Liver (tissue), 9 donors: ENCODE results near the gene DIDO1. TPM values are rescaled to one million over a fixed set of nuclear protein-coding genes. Genes with fewer than 3 reads are reported as not detected.

ENCODE experiments used
- DNase-seq: peaks from one replicate; pipeline ENCODE4 v3.0.0-alpha.2; 2017; ENCODE audit warnings: low spot score
- H3K27ac ChIP-seq, 2 donors: one replicate each; pipeline ENCODE4 v1.7.0; 2013; ENCODE audit warnings: inconsistent platforms in 2 of 2, low read length in 2 of 2, control low read depth in 1 of 2, low read depth in 1 of 2, mild to moderate bottlenecking in 1 of 2
- H3K27me3 ChIP-seq, 4 donors: one replicate each; pipeline versions ENCODE4 v1.6.1 to v1.7.0; 2013; ENCODE audit warnings: low read length in 3 of 4, inconsistent platforms in 1 of 4, mild to moderate bottlenecking in 1 of 4, moderate library complexity in 1 of 4; ENCODE audit not compliant: control insufficient read depth in 4 of 4, insufficient read depth in 4 of 4
- H3K36me3 ChIP-seq, 4 donors: one replicate each; pipeline versions ENCODE4 v1.6.1 to v1.7.0; 2013; ENCODE audit warnings: low read length in 3 of 4, mild to moderate bottlenecking in 3 of 4, low read depth in 1 of 4, moderate library complexity in 1 of 4; ENCODE audit not compliant: control insufficient read depth in 4 of 4, insufficient read depth in 3 of 4
- H3K4me1 ChIP-seq, 4 donors: one replicate each; pipeline versions ENCODE4 v1.6.1 to v1.7.0; 2013; ENCODE audit warnings: low read length in 3 of 4, mild to moderate bottlenecking in 3 of 4, moderate library complexity in 1 of 4; ENCODE audit not compliant: control insufficient read depth in 4 of 4, insufficient read depth in 4 of 4
- H3K4me3 ChIP-seq, 3 donors: one replicate each; pipeline versions ENCODE4 v1.6.1 to v1.7.0; 2013; ENCODE audit warnings: low read length in 3 of 3, control low read depth in 1 of 3, low read depth in 1 of 3, mild to moderate bottlenecking in 1 of 3
- H3K9ac ChIP-seq, 2 donors: one replicate each; pipeline ENCODE4 v1.7.0; 2013; ENCODE audit warnings: low read length in 2 of 2, mild to moderate bottlenecking in 2 of 2, moderate library complexity in 2 of 2, control low read depth in 1 of 2, low read depth in 1 of 2
- H3K9me3 ChIP-seq, 4 donors: one replicate each; pipeline versions ENCODE4 v1.6.1 to v1.7.0; 2013; ENCODE audit warnings: low read length in 3 of 4; ENCODE audit not compliant: control insufficient read depth in 4 of 4
- EGR1 ChIP-seq, 2 donors: IDR thresholded peaks; 2 replicates each; pipeline ENCODE4 v1.6.1; 2016 to 2018; ENCODE audit warnings: antibody characterized with exemption in 2 of 2, low read depth in 2 of 2
- FOXA1 ChIP-seq: IDR thresholded peaks from 2 replicates; pipeline ENCODE4 v1.6.1; 2016; ENCODE audit warnings: antibody characterized with exemption
- FOXA2 ChIP-seq: IDR thresholded peaks from 2 replicates; pipeline ENCODE4 v1.6.1; 2016; ENCODE audit warnings: antibody characterized with exemption
- GABPA ChIP-seq, 2 donors: IDR thresholded peaks in 1 of 2; conservative IDR thresholded peaks in 1 of 2; 2 replicates each; pipeline ENCODE4 v1.6.1; 2016; ENCODE audit warnings: antibody characterized with exemption in 2 of 2, mild to moderate bottlenecking in 1 of 2, moderate library complexity in 1 of 2
- HNF4G ChIP-seq: IDR thresholded peaks from 2 replicates; pipeline ENCODE4 v1.6.1; 2016; ENCODE audit warnings: antibody characterized with exemption
- JUND ChIP-seq, 2 donors: IDR thresholded peaks; 2 replicates each; pipeline ENCODE4 v1.6.1; 2016; ENCODE audit warnings: antibody characterized with exemption in 2 of 2
- NR2F2 ChIP-seq: IDR thresholded peaks from 2 replicates; pipeline ENCODE4 v1.6.1; 2016; ENCODE audit warnings: antibody characterized with exemption
- RAD21 ChIP-seq, 2 donors: IDR thresholded peaks; 2 replicates each; pipeline ENCODE4 v1.6.1; 2016; ENCODE audit warnings: antibody characterized with exemption in 2 of 2, mild to moderate bottlenecking in 2 of 2
- RXRA ChIP-seq, 2 donors: IDR thresholded peaks; 2 replicates each; pipeline ENCODE4 v1.6.1; 2017 to 2018; ENCODE audit warnings: antibody characterized with exemption in 2 of 2, mild to moderate bottlenecking in 1 of 2
- SP1 ChIP-seq: IDR thresholded peaks from 2 replicates; pipeline ENCODE4 v1.6.1; 2018; ENCODE audit warnings: antibody characterized with exemption, mild to moderate bottlenecking
- TAF1 ChIP-seq: conservative IDR thresholded peaks from 2 replicates; pipeline ENCODE4 v1.6.1; 2016; ENCODE audit warnings: antibody characterized with exemption, mild to moderate bottlenecking
- YY1 ChIP-seq: IDR thresholded peaks from 2 replicates; pipeline ENCODE4 v1.6.1; 2016; ENCODE audit warnings: antibody characterized with exemption, mild to moderate bottlenecking
- WGBS: extraction: QIAGEN DNeasy Blood & Tissue Kit; methylation state at CpG from one replicate; pipeline ENCODE4 v1.1.7; 2013; 5-methylcytosine and 5-hydroxymethylcytosine counted together
- polyA plus RNA-seq, 2 donors: library from polyadenylated mRNA; stranded (reverse) in 1 of 2; unstranded in 1 of 2; fragments of 200-250 nt in 1 of 2; fragments of >200 nt in 1 of 2; fragmentation: Nextera tagmentation in 1 of 2; extraction: Ambion mirVana in 1 of 2; gene quantifications; one replicate each; pipeline versions ENCODE4 v1.2.1 to v1.2.3, GENCODE V29; 2013 to 2015
- total RNA-seq, 2 donors: library from RNA; depleted of rRNA; stranded (reverse); fragments of >200 nt; gene quantifications; one replicate each; pipeline ENCODE4 v1.2.3, GENCODE V29; 2014
- TF ChIP-seq, protein P1 (sequence below): fragments of 150-350 bp; IDR thresholded peaks from 2 replicates; pipeline ENCODE4 v1.5.1; 2017; ENCODE audit warnings: improper control_type of control experiment, low read depth, low read length; ENCODE audit not compliant: missing input control
- TF ChIP-seq, protein P2 (sequence below): IDR thresholded peaks from 2 replicates; pipeline ENCODE4 v1.6.1; 2016; ENCODE audit warnings: antibody characterized with exemption, mild to moderate bottlenecking
- TF ChIP-seq, protein P3 (sequence below): IDR thresholded peaks from 2 replicates; pipeline ENCODE4 v1.6.1; 2016; ENCODE audit warnings: antibody characterized with exemption
- TF ChIP-seq, protein P4 (sequence below): IDR thresholded peaks from 2 replicates; pipeline ENCODE4 v1.6.1; 2016; ENCODE audit warnings: antibody characterized with exemption
- TF ChIP-seq, protein P5 (sequence below): IDR thresholded peaks from 2 replicates; pipeline ENCODE4 v1.6.1; 2016; ENCODE audit warnings: antibody characterized with exemption
- donor health status: healthy.
- donor health status: healthy.
- donor health status: healthy.
- donor health status: healthy.
- donor health status: healthy.

The DIDO1 gene
- total and polyA plus RNA-seq, 4 donors = 10.1 to 43.1 (median 17.4) TPM

DNA sequence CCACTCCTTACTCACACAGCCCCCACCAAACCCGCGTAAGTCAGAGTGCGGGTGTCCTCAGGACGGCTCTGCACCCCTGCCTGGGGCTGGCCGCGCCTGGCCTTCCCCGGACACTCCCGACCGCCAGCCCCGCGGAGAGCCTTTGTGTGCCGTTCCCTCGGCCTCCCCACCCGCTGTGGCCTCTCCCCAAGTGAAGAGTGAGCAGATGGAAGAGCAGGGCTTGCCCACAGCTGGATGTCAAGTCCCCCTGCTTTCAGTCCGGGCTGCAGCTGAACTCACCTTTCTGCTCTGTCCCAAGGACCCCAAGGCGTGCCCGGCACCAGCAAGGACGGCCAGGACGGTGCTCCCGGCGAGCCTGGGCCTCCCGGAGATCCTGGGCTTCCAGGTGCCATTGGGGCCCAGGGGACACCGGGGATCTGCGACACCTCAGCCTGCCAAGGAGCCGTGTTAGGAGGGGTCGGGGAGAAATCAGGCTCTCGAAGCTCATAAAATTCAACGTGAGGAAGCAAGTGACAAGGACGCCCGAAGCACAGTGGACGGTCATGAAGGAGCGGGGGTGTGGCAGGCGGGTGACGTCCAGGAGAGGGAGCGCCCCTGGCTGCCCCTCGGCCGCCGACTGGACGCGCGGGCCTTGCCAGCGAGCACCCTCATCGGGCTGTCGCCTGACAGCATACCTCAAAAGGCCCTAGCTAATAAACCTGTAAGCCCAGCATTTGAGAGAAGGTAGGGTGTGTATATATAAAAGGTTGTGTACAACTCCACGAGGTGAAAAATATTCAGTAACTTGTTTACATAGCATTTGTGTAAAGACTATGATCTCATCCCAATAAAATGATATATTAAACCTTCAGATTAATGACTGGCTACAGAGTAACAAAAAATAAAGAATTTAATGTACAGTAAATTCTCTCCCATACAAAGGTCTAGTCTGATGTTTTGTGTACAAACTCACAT is 85.8 kb downstream of the DIDO1 start:
- no peak for TF ChIP-seq SP1
- no peak for TF ChIP-seq YY1
- no peak for TF ChIP-seq NR2F2
- TF ChIP-seq, protein P1, sequence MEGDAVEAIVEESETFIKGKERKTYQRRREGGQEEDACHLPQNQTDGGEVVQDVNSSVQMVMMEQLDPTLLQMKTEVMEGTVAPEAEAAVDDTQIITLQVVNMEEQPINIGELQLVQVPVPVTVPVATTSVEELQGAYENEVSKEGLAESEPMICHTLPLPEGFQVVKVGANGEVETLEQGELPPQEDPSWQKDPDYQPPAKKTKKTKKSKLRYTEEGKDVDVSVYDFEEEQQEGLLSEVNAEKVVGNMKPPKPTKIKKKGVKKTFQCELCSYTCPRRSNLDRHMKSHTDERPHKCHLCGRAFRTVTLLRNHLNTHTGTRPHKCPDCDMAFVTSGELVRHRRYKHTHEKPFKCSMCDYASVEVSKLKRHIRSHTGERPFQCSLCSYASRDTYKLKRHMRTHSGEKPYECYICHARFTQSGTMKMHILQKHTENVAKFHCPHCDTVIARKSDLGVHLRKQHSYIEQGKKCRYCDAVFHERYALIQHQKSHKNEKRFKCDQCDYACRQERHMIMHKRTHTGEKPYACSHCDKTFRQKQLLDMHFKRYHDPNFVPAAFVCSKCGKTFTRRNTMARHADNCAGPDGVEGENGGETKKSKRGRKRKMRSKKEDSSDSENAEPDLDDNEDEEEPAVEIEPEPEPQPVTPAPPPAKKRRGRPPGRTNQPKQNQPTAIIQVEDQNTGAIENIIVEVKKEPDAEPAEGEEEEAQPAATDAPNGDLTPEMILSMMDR = no peak
- no peak for TF ChIP-seq FOXA1
- TF ChIP-seq EGR1 (IDR thresholded peaks at IDR 0.05; ENCODE audit: low read depth in 2 of 2) = no peak
- no peak for TF ChIP-seq HNF4G
- TF ChIP-seq JUND (IDR thresholded peaks at IDR 0.05) = no peak
- TF ChIP-seq GABPA (IDR thresholded peaks at IDR 0.05 in 1 of 2, conservative IDR thresholded peaks at IDR 0.05 in 1 of 2) = no peak
- TF ChIP-seq, protein P2, sequence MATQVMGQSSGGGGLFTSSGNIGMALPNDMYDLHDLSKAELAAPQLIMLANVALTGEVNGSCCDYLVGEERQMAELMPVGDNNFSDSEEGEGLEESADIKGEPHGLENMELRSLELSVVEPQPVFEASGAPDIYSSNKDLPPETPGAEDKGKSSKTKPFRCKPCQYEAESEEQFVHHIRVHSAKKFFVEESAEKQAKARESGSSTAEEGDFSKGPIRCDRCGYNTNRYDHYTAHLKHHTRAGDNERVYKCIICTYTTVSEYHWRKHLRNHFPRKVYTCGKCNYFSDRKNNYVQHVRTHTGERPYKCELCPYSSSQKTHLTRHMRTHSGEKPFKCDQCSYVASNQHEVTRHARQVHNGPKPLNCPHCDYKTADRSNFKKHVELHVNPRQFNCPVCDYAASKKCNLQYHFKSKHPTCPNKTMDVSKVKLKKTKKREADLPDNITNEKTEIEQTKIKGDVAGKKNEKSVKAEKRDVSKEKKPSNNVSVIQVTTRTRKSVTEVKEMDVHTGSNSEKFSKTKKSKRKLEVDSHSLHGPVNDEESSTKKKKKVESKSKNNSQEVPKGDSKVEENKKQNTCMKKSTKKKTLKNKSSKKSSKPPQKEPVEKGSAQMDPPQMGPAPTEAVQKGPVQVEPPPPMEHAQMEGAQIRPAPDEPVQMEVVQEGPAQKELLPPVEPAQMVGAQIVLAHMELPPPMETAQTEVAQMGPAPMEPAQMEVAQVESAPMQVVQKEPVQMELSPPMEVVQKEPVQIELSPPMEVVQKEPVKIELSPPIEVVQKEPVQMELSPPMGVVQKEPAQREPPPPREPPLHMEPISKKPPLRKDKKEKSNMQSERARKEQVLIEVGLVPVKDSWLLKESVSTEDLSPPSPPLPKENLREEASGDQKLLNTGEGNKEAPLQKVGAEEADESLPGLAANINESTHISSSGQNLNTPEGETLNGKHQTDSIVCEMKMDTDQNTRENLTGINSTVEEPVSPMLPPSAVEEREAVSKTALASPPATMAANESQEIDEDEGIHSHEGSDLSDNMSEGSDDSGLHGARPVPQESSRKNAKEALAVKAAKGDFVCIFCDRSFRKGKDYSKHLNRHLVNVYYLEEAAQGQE = no peak
- TF ChIP-seq RXRA (IDR thresholded peaks at IDR 0.05) = no peak
- TF ChIP-seq, protein P3, sequence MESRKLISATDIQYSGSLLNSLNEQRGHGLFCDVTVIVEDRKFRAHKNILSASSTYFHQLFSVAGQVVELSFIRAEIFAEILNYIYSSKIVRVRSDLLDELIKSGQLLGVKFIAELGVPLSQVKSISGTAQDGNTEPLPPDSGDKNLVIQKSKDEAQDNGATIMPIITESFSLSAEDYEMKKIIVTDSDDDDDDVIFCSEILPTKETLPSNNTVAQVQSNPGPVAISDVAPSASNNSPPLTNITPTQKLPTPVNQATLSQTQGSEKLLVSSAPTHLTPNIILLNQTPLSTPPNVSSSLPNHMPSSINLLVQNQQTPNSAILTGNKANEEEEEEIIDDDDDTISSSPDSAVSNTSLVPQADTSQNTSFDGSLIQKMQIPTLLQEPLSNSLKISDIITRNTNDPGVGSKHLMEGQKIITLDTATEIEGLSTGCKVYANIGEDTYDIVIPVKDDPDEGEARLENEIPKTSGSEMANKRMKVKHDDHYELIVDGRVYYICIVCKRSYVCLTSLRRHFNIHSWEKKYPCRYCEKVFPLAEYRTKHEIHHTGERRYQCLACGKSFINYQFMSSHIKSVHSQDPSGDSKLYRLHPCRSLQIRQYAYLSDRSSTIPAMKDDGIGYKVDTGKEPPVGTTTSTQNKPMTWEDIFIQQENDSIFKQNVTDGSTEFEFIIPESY = no peak
- TF ChIP-seq, protein P4, sequence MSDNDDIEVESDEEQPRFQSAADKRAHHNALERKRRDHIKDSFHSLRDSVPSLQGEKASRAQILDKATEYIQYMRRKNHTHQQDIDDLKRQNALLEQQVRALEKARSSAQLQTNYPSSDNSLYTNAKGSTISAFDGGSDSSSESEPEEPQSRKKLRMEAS = no peak
- TF ChIP-seq FOXA2 = no peak
- TF ChIP-seq, protein P5, sequence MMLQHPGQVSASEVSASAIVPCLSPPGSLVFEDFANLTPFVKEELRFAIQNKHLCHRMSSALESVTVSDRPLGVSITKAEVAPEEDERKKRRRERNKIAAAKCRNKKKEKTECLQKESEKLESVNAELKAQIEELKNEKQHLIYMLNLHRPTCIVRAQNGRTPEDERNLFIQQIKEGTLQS = no peak
- TF ChIP-seq TAF1 = no peak
- no peak for TF ChIP-seq RAD21 (IDR thresholded peaks at IDR 0.05)
- H3K9ac ChIP-seq = no peak overlapping the region
- no peak for DNase-seq
- H3K4me3 ChIP-seq = no peak overlapping the region
- peaks cover 0 to 15% (median 8%) of the 10 kb centered on the region in 4 donors for H3K4me1 ChIP-seq
- WGBS = 89% methylated on average over 45 of the region's 45 CpGs
- no peaks in the 10 kb centered on the region for H3K27me3 ChIP-seq
- H3K36me3 ChIP-seq = peaks cover 0 to 3% (median under 1%) of the 10 kb centered on the region in 4 donors
- no peaks in the 10 kb centered on the region for H3K9me3 ChIP-seq
- H3K27ac ChIP-seq = no peak overlapping the region
